Suprapubic skin (tissue), 4 donors: ENCODE results near the gene SMIM14.

Experiments used
- EP300 ChIP-seq: sonication (generic); formaldehyde crosslinking; IDR thresholded peaks from one replicate; pipeline ENCODE4 v1.6.1; 2017; ENCODE audit warnings: antibody characterized with exemption
- POLR2A ChIP-seq, 2 donors: fragments of 450-650 bp; IDR thresholded peaks; one replicate each; pipeline ENCODE4 v1.6.1; 2017; ENCODE audit warnings: antibody characterized with exemption in 2 of 2, mild to moderate bottlenecking in 2 of 2, moderate library complexity in 2 of 2
- POLR2AphosphoS5 ChIP-seq, 3 donors: sonication (generic); formaldehyde crosslinking; IDR thresholded peaks; one replicate each; pipeline ENCODE4 v1.6.1; 2017; ENCODE audit warnings: antibody characterized with exemption in 3 of 3
- TF ChIP-seq, protein P1 (sequence below), 2 donors: fragments of 200-600 bp in 1 of 2; fragments of 450-650 bp in 1 of 2; sonication (generic) in 1 of 2; IDR thresholded peaks; one replicate each; pipeline ENCODE4 v1.5.1; 2016 to 2019; ENCODE audit warnings: antibody characterized with exemption in 2 of 2, mild to moderate bottlenecking in 1 of 2, moderate library complexity in 1 of 2

GRCh38 chr4:39642885-39643552 is 4.4 kb upstream of the SMIM14 start:
- TF ChIP-seq, protein P1, sequence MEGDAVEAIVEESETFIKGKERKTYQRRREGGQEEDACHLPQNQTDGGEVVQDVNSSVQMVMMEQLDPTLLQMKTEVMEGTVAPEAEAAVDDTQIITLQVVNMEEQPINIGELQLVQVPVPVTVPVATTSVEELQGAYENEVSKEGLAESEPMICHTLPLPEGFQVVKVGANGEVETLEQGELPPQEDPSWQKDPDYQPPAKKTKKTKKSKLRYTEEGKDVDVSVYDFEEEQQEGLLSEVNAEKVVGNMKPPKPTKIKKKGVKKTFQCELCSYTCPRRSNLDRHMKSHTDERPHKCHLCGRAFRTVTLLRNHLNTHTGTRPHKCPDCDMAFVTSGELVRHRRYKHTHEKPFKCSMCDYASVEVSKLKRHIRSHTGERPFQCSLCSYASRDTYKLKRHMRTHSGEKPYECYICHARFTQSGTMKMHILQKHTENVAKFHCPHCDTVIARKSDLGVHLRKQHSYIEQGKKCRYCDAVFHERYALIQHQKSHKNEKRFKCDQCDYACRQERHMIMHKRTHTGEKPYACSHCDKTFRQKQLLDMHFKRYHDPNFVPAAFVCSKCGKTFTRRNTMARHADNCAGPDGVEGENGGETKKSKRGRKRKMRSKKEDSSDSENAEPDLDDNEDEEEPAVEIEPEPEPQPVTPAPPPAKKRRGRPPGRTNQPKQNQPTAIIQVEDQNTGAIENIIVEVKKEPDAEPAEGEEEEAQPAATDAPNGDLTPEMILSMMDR (IDR thresholded peaks at IDR 0.05), result no peak
- TF ChIP-seq POLR2AphosphoS5 (IDR thresholded peaks at IDR 0.05), result no peak
- no peak for TF ChIP-seq POLR2A (IDR thresholded peaks at IDR 0.05)
- TF ChIP-seq EP300, result no peak
